ENCODE measurements around the gene SERPINC1.

DNA sequence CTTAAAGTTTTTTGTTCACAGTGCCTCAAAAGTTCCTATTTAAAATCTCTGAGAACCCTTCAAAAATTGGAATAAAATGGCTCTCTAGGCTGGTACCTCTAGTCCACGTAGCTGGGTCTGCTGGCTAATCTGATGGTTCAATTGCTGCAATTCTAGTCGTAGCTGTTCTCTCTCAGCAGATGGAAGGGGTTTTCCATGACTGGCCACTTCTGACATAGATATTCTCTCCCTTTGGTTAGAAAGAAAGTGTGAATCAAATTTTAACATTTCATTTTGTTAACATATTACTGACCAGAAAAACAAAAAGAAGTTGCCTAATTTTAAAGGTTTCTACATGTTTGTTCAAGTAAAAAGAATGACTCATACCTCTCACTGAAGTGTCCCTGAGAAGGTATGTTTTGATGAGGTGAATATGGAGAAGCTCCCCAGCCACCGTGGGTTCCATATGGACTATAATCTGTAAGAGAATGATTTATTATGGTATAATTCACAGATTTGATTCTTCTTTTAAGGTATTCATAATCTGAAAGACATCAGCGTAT lies 29.3 kb upstream of the SERPINC1 start:
- TF ChIP-seq, protein P1, sequence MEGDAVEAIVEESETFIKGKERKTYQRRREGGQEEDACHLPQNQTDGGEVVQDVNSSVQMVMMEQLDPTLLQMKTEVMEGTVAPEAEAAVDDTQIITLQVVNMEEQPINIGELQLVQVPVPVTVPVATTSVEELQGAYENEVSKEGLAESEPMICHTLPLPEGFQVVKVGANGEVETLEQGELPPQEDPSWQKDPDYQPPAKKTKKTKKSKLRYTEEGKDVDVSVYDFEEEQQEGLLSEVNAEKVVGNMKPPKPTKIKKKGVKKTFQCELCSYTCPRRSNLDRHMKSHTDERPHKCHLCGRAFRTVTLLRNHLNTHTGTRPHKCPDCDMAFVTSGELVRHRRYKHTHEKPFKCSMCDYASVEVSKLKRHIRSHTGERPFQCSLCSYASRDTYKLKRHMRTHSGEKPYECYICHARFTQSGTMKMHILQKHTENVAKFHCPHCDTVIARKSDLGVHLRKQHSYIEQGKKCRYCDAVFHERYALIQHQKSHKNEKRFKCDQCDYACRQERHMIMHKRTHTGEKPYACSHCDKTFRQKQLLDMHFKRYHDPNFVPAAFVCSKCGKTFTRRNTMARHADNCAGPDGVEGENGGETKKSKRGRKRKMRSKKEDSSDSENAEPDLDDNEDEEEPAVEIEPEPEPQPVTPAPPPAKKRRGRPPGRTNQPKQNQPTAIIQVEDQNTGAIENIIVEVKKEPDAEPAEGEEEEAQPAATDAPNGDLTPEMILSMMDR (IDR thresholded peaks at IDR 0.05), result no peak
- no peak for TF ChIP-seq FOXP1 (CRISPR knock-in tag; IDR thresholded peaks at IDR 0.05; ENCODE audit: borderline replicate concordance)
- TF ChIP-seq ATF1 (CRISPR knock-in tag; IDR thresholded peaks at IDR 0.05), result no peak
- TF ChIP-seq, protein P2, sequence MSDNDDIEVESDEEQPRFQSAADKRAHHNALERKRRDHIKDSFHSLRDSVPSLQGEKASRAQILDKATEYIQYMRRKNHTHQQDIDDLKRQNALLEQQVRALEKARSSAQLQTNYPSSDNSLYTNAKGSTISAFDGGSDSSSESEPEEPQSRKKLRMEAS (CRISPR knock-in tag; IDR thresholded peaks at IDR 0.05), result no peak
- TF ChIP-seq NFYB (CRISPR knock-in tag; conservative IDR thresholded peaks at IDR 0.05; ENCODE audit: low read depth), result no peak
